CD4-positive, alpha-beta memory T cell (primary cell): ENCODE data around the gene KIR3DL3. TPM values are rescaled to one million over a fixed set of nuclear protein-coding genes. Genes with fewer than 3 reads are reported as not detected.
"Not testable (repeated sequence)": the region's sequence is repeated elsewhere in the genome, so short reads cannot be mapped to it uniquely, and the experiment has no call there.

Source experiments
- CTCF ChIA-PET: fragments of 350-600 bp; sonication (Branson Sonifier 250); formaldehyde crosslinking; loops from one replicate; lab custom pipeline; 2021; ENCODE audit warnings: inconsistent platforms; ENCODE audit not compliant: partially characterized antibody; lab: Charles Lee
- POLR2A ChIA-PET: fragments of 350-600 bp; sonication (Branson Sonifier 250); formaldehyde crosslinking; loops from one replicate; lab custom pipeline; 2021; ENCODE audit not compliant: partially characterized antibody; lab: Charles Lee
- DNase-seq, 5 donors: peaks; one replicate each; pipeline versions ENCODE4 v3.0.0 to v3.0.0-alpha.2; 2020 to 2022; ENCODE audit warnings: mixed read lengths in 1 of 5
- H3K27ac ChIP-seq: one replicate; pipeline ENCODE4 v1.7.0; 2013; ENCODE audit warnings: low read depth, low read length
- H3K27me3 ChIP-seq: 2 replicates; pipeline ENCODE4 v1.7.0; 2013; ENCODE audit warnings: mild to moderate bottlenecking, low read length, moderate library complexity; ENCODE audit not compliant: insufficient read depth
- H3K36me3 ChIP-seq: 2 replicates; pipeline ENCODE4 v1.7.0; 2013; ENCODE audit warnings: mild to moderate bottlenecking, low read length, moderate library complexity; ENCODE audit not compliant: insufficient read depth
- H3K4me1 ChIP-seq: 2 replicates; pipeline ENCODE4 v1.7.0; 2013; ENCODE audit warnings: mild to moderate bottlenecking, low read length, moderate library complexity; ENCODE audit not compliant: insufficient read depth
- H3K4me3 ChIP-seq, 2 donors: one replicate each; pipeline ENCODE4 v1.7.0; 2013; ENCODE audit warnings: low read length in 2 of 2, mild to moderate bottlenecking in 1 of 2
- H3K9me3 ChIP-seq, 2 donors: one replicate each; pipeline ENCODE4 v1.7.0; 2013; ENCODE audit warnings: low read length in 2 of 2, control low read depth in 1 of 2; ENCODE audit not compliant: control insufficient read depth in 1 of 2
- H3K27ac Mint-ChIP-seq, 7 donors: one replicate each; pipeline ENCODE4 v1.8.0; 2020 to 2021; ENCODE audit warnings: mixed read lengths in 7 of 7, mild to moderate bottlenecking in 6 of 7, inconsistent platforms in 3 of 7, moderate library complexity in 3 of 7
- H3K27me3 Mint-ChIP-seq, 2 donors: one replicate each; pipeline ENCODE4 v1.8.0; 2020 to 2021; ENCODE audit warnings: mixed read lengths in 2 of 2
- H3K36me3 Mint-ChIP-seq, 2 donors: one replicate each; pipeline ENCODE4 v1.8.0; 2020 to 2021; ENCODE audit warnings: mixed read lengths in 2 of 2, inconsistent platforms in 1 of 2, mild to moderate bottlenecking in 1 of 2
- H3K4me1 Mint-ChIP-seq, 4 donors: one replicate each; pipeline ENCODE4 v1.8.0; 2020 to 2021; ENCODE audit warnings: mixed read lengths in 4 of 4, mild to moderate bottlenecking in 1 of 4
- H3K4me3 Mint-ChIP-seq, 8 donors: one replicate each; pipeline ENCODE4 v1.8.0; 2020 to 2021; ENCODE audit warnings: mixed read lengths in 8 of 8, mild to moderate bottlenecking in 7 of 8, moderate library complexity in 6 of 8, inconsistent platforms in 3 of 8
- H3K9me3 Mint-ChIP-seq, 8 donors: one replicate each; pipeline ENCODE4 v1.8.0; 2020 to 2021; ENCODE audit warnings: mixed read lengths in 8 of 8, mild to moderate bottlenecking in 5 of 8, inconsistent platforms in 3 of 8, moderate library complexity in 1 of 8
- intact Hi-C: fragments of 100-400 bp; cut with micrococcal nuclease; formaldehyde crosslinking; loops from one replicate; pipeline ENCODE4 v1.15.1; 2023
- polyA plus RNA-seq, 2 donors: library from polyadenylated mRNA; unstranded; fragments of 300-500 nt; fragmentation: Illumina TruSeq; gene quantifications; one replicate each; pipeline ENCODE4 v1.2.3, GENCODE V29; 2021
- total RNA-seq, 2 experiments: library from RNA; stranded (reverse); gene quantifications; one replicate each; pipeline ENCODE4 v1.2.3, GENCODE V29; 2021

The KIR3DL3 gene
- total and polyA plus RNA-seq, 4 experiments from 2014 or later: not detected

DNA sequence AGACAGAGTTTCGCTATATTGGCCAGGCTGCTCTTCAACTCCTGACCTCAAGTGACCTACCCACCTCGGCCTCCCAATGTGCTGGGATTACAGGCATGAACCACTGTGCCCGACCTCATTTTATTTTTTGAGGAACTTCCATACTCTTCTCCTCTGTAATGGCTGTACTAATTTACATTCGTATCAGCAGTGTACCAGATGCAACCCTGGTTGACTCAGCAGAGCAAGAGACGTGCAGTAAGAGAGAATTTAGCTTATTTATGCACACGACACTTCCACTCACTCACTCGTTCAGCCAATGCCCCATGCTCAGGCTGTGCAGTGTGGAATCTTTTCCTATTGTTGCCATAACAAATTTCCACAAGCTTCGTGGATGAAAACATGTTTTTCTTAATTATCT lies 6.9 kb downstream of the KIR3DL3 start:
- H3K27me3 Mint-ChIP-seq: peaks cover 12 to 14% of the 10 kb centered on the region in 2 donors
- no peak overlapping the region for H3K4me3 ChIP-seq
- H3K27me3 ChIP-seq: no peaks in the 10 kb centered on the region
- no peak for DNase-seq
- no peak overlapping the region for H3K27ac Mint-ChIP-seq
- peaks cover 5 to 19% (median 11%) of the 10 kb centered on the region in 8 donors for H3K9me3 Mint-ChIP-seq
- no peak overlapping the region for H3K4me3 Mint-ChIP-seq
- intact Hi-C loops: no loop called here
- no peaks in the 10 kb centered on the region for H3K4me1 ChIP-seq
- ChIA-PET POLR2A (no interaction called here), CTCF (no interaction called here)
- H3K36me3 Mint-ChIP-seq: no peaks in the 10 kb centered on the region
- H3K4me1 Mint-ChIP-seq: peaks cover 0 to 4% (median 0%) of the 10 kb centered on the region in 4 donors
- no peak overlapping the region for H3K27ac ChIP-seq
- H3K36me3 ChIP-seq: no peaks in the 10 kb centered on the region
- no peaks in the 10 kb centered on the region for H3K9me3 ChIP-seq

DNA sequence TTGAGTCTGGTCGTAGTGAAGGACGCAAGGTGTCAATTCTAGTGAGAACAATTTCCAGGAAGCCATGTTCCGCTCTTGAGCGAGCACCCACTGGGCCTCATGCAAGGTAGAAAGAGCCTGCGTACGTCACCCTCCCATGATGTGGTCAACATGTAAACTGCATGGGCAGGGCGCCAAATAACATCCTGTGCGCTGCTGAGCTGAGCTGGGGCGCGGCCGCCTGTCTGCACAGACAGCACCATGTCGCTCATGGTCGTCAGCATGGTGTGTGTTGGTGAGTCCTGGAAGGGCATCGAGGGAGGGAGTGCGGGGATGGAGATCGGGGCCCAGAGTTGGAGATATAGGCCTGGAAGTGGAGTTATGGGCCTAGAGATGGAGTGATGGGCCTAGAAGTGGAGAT lies 14.1 kb downstream of the KIR3DL3 start, which contains the start of gene KIR2DL3:
Gene KIR2DL3, plus strand, starts transcription at position 208 of the 400 bp plus-strand sequence. Its CDS starts 33 bp downstream, at position 241.
- H3K4me3 Mint-ChIP-seq: not testable (repeated sequence)

DNA sequence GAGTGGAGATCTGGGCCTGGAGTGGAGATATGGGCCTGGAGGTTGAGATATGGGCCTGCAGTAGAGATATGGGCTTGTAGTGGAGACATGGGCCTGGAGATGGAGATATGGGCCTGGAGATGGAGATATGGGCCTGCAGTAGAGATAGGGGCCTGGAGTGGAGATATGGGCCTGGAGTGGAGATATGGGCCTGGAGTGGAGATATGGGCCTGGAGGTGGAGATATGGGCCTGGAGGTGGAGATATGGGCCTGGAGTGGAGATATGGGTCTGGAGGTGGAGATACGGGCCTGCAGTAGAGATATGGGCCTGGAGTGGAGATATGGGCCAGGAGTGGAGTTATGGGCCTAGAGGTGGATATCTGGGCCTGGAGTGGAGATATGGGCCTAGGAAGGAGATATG lies 14.5 kb downstream of the KIR3DL3 start:
- DNase-seq: no peak
- Histone ChIP-seq H3K9me3 (no peaks in the 10 kb centered on the region), H3K27ac (no peak overlapping the region), H3K36me3 (no peaks in the 10 kb centered on the region), H3K4me1 (no peaks in the 10 kb centered on the region), H3K4me3 (no peak overlapping the region), H3K27me3 (no peaks in the 10 kb centered on the region)
- peak overlapping the region in 1 of 7 donors; percentile 11 for H3K27ac Mint-ChIP-seq
- ChIA-PET POLR2A (no interaction called here), CTCF (no interaction called here)
- no peaks in the 10 kb centered on the region for H3K4me1 Mint-ChIP-seq
- intact Hi-C loops: no loop called here
- H3K4me3 Mint-ChIP-seq: no peak overlapping the region
- peaks cover 3 to 7% of the 10 kb centered on the region in 2 donors for H3K27me3 Mint-ChIP-seq
- peaks cover 0 to 6% (median 4%) of the 10 kb centered on the region in 8 donors for H3K9me3 Mint-ChIP-seq
- H3K36me3 Mint-ChIP-seq: no peaks in the 10 kb centered on the region

More for the DNA sequence above, 14.1 kb downstream of the KIR3DL3 start, which contains the start of gene KIR2DL3:
- H3K27me3 Mint-ChIP-seq, H3K4me1 ChIP-seq, H3K4me1 Mint-ChIP-seq, H3K36me3 Mint-ChIP-seq, intact Hi-C loops, H3K36me3 ChIP-seq, H3K27ac ChIP-seq, CTCF ChIA-PET, H3K4me3 ChIP-seq, H3K9me3 ChIP-seq, H3K27me3 ChIP-seq, H3K9me3 Mint-ChIP-seq, POLR2A ChIA-PET, DNase-seq: not testable (repeated sequence)
- peak within 1 kb of the TSS in 1 of 7 donors; percentile 11 for H3K27ac Mint-ChIP-seq

DNA sequence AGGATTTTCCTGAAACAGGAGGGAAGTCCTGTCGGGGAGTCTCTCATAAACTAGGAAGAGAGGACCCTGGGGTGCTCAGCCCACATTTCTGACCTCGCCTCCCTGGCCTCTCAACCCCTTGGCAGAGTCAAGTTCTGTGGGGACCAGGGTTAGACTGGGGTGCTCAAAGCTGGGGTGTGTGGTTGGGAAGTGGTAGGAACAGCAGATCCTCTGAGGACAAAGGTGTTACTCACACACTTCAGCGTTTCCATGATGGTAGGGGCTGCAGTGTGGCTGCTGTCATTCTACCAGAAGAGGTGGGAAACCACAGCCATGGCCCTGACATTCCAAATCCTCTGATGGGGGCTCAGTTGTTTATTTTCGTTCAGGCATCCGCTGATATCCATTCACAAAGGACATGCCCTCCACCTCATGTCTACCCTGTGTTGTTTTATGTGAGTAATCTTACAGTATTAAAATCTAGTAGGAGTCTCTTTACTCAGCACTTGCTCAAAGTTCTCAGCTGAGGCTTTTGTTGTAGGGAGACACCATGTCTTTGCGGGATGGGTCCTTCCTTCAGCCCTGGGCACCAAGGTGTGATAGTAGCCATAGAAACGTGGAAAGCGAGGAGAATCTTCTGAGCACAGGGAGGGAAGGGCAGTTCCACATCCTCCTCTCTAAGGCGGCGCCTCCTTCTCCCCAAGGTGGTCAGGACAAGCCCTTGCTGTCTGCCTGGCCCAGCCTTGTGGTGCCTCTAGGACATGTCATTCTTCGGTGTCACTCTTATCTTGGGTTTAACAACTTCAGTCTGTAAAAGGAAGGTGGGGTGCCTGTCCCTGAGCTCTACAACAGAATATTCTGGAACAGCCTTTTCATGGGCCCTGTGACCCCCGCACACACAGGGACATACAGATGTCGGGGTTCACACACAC lies 15.6 kb downstream of the KIR3DL3 start:
- intact Hi-C loops: no loop called here
- H3K9me3 Mint-ChIP-seq: peaks cover 0 to 2% (median 0%) of the 10 kb centered on the region in 8 donors
- H3K4me3 Mint-ChIP-seq: no peak overlapping the region
- Histone ChIP-seq H3K9me3 (no peaks in the 10 kb centered on the region), H3K27me3 (no peaks in the 10 kb centered on the region), H3K4me1 (no peaks in the 10 kb centered on the region), H3K36me3 (no peaks in the 10 kb centered on the region), H3K27ac (no peak overlapping the region), H3K4me3 (no peak overlapping the region)
- H3K36me3 Mint-ChIP-seq: no peaks in the 10 kb centered on the region
- POLR2A ChIA-PET: no interaction called here
- H3K4me1 Mint-ChIP-seq: no peaks in the 10 kb centered on the region
- H3K27ac Mint-ChIP-seq: peak overlapping the region in 1 of 7 donors; percentile 33
- CTCF ChIA-PET: no interaction called here
- no peak for DNase-seq
- peaks cover 5 to 6% of the 10 kb centered on the region in 2 donors for H3K27me3 Mint-ChIP-seq

DNA sequence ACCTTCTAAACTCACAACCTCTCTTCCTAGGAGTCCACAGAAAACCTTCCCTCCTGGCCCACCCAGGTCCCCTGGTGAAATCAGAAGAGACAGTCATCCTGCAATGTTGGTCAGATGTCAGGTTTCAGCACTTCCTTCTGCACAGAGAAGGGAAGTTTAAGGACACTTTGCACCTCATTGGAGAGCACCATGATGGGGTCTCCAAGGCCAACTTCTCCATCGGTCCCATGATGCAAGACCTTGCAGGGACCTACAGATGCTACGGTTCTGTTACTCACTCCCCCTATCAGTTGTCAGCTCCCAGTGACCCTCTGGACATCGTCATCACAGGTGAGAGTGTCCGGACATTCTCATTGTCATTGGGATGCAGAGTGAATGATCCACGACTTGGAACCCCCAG lies 17.7 kb downstream of the KIR3DL3 start:
- H3K4me3 ChIP-seq, H3K27me3 ChIP-seq, H3K4me1 ChIP-seq, H3K9me3 ChIP-seq, intact Hi-C loops, H3K27ac ChIP-seq, H3K4me1 Mint-ChIP-seq, H3K36me3 ChIP-seq, H3K4me3 Mint-ChIP-seq, CTCF ChIA-PET, H3K27ac Mint-ChIP-seq, POLR2A ChIA-PET, DNase-seq, H3K27me3 Mint-ChIP-seq, H3K36me3 Mint-ChIP-seq, H3K9me3 Mint-ChIP-seq: not testable (repeated sequence)

DNA sequence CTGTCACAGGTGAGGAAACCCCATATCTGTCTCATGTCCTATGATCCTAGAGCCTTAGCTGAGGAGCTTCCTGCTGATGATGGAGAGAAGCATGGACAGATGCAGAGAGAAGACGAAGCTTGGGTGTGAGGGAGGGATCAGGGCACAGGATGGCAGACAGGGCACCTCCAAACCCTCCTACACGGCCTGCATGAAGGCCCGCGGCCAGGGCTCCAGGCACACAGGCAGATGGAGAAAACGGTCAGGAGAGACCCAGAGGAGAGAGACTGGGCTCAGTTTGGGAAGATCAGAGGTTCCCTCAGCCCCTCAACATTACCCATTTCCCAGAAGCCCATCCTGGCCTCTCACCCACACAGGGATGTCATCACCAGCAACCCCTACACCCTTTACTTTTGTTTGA lies 19.8 kb downstream of the KIR3DL3 start:
- DNase-seq, H3K9me3 Mint-ChIP-seq, H3K4me3 Mint-ChIP-seq, H3K36me3 ChIP-seq, H3K27ac ChIP-seq, intact Hi-C loops, H3K4me1 Mint-ChIP-seq, H3K9me3 ChIP-seq, H3K36me3 Mint-ChIP-seq, CTCF ChIA-PET, POLR2A ChIA-PET, H3K27ac Mint-ChIP-seq, H3K27me3 Mint-ChIP-seq, H3K27me3 ChIP-seq, H3K4me1 ChIP-seq, H3K4me3 ChIP-seq: not testable (repeated sequence)

DNA sequence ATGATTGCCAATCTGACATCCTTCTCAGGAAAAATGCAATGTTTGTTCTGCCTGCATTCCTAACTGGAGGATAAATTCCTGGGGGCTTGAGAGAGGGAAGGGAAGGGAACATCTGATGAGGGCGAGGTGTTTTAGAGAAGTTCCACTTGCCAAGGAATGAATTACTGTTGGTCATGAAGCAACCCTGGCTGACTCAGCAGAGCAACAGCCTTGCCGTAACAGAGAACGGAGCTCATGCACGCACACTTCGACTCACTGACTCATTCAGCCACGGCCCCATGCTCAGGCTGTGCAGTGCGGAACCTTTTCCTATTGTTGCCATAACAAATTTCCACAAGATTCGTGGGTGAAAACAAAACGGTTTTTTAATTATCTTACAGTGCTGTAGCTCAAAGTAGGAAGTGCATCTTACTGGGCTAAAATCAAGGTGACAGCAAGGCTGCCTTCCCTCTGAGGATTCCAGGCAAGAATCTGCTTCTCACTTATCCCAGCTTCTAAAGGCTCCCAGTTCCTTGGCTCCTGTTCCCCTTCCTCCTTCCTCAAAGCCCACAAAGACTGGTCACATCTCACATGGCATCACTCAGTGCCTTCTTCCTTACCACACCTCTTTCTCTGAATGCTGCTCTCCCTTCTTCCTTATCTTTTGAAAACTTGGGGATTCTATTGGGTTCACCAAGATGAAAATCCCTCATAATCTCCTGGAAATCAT lies 23.5 kb downstream of the KIR3DL3 start:
- H3K27me3 Mint-ChIP-seq, H3K36me3 ChIP-seq, H3K27ac Mint-ChIP-seq, H3K4me1 ChIP-seq, H3K9me3 ChIP-seq, H3K27me3 ChIP-seq, H3K4me3 Mint-ChIP-seq, DNase-seq, POLR2A ChIA-PET, H3K4me1 Mint-ChIP-seq, H3K4me3 ChIP-seq, H3K27ac ChIP-seq, H3K36me3 Mint-ChIP-seq, CTCF ChIA-PET, intact Hi-C loops: not testable (repeated sequence)
- peaks cover 0 to 10% (median 3%) of the 10 kb centered on the region in 8 donors for H3K9me3 Mint-ChIP-seq
